GM13976 (cell line): ENCODE data around the gene OSTM1.

Experiments
- DNase-seq: peaks from one replicate; pipeline ENCODE4 v3.0.0; 2012; ENCODE audit warnings: low spot score
- in situ Hi-C: fragments of 300-500 bp; cut with MboI; formaldehyde crosslinking; loops from one replicate; pipeline ENCODE4 v1.12.0; 2022; ENCODE audit warnings: low sequenced_read_pairs, mixed read lengths, inconsistent platforms; ENCODE audit not compliant: unreplicated experiment
- TF ChIP-seq, protein P1 (sequence below): IDR thresholded peaks from 2 replicates; pipeline ENCODE4 v1.5.1; 2012; ENCODE audit warnings: borderline replicate concordance, mild to moderate bottlenecking; ENCODE audit not compliant: insufficient read depth; ENCODE audit errors: extremely low read depth, missing control alignments, control extremely low read depth

The OSTM1 gene

DNA sequence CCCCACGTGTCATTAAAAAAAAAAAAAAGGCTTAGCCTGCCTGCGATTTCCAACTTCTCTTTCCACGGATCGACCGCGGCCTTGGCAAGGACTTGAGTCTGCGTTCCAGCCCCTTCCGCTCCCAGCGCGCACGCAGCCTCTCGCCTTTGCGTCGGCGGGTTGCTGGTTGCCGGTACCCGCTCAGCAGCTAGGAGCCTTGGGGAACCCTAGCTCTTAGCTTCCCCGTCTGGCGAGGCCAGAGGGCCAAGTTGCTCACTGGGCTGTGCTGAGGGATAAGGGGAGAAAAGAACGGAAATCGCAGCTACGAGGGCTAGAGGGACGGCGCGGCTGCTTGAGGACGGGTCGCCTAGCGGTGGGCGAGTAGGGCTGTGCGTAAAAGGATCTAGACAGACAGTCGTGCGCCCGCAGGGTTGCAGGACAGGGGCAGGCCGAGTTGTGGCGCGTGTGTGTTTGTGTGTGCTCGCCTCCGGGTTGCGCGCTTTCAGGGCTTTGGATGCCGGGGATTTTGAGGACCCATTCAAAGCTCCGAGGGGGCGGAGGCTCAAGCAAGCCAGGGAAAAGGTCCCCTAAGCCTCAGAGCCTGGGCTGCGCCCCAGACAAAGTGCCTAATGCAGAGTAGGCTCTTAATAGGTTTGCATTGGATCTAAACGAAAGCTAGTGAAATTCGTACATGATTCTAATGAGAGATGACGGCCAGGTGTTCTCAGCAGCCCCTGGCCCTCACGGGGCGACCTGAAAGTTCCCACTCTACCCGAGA lies 40.5 kb upstream of the OSTM1 start:
- in situ Hi-C loops = loop anchor here (25.0 kb wide), 1 partner anchor 372 kb away; no protein-coding TSS in a partner anchor
- peak; percentile 45 for DNase-seq
- TF ChIP-seq, protein P1, sequence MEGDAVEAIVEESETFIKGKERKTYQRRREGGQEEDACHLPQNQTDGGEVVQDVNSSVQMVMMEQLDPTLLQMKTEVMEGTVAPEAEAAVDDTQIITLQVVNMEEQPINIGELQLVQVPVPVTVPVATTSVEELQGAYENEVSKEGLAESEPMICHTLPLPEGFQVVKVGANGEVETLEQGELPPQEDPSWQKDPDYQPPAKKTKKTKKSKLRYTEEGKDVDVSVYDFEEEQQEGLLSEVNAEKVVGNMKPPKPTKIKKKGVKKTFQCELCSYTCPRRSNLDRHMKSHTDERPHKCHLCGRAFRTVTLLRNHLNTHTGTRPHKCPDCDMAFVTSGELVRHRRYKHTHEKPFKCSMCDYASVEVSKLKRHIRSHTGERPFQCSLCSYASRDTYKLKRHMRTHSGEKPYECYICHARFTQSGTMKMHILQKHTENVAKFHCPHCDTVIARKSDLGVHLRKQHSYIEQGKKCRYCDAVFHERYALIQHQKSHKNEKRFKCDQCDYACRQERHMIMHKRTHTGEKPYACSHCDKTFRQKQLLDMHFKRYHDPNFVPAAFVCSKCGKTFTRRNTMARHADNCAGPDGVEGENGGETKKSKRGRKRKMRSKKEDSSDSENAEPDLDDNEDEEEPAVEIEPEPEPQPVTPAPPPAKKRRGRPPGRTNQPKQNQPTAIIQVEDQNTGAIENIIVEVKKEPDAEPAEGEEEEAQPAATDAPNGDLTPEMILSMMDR = no peak

DNA sequence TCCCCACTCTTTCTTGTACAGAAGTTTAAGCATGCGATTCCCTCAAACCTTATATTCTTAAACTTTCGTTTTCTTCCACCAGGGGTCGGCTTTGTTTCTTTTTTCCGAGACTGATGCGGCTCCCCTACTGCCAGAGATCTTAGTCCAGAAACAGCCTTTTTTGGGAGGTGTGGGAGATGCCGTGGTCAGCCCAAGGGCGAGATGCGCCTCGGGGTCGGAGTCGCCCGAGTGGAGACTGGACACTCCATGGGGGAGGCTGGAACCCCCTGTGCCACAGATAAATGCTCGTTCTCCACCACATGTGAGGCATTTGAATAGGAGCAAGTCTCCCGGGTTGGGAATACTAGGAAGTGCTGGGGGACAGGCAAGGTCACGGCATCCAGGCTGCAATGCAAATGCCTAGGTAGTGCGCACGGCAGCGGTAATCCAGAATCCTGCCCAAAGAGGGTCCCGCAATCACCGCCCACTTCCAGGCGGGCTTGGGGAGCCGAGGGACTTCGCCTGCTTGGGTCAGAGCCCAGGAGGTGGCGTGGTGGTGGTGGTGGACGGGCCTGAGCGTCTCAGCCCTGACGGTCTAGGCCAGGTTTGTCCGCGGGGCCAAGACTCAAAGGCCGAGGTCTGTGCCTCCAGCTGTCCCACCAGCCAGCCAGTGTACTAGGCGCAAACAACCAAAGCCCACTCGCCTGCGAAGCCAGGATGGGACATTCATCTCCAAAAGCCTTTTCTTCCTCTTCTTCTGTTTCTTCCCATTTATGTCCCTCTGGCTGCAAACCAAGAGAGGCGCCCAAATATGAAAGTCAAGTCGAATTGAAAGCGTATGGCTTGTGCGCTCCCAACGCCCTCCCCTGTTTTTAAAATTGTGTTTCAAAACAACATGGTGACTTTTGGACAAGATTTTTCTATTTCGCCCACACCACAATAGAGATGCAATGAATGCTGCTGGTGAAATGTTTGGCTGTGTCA lies 39.3 kb upstream of the OSTM1 start:
- TF ChIP-seq, protein P1 = peak; percentile 8
- in situ Hi-C loops = loop anchor here (25.0 kb wide), 1 partner anchor 373 kb away; no protein-coding TSS in a partner anchor
- peak; percentile 62 for DNase-seq

DNA sequence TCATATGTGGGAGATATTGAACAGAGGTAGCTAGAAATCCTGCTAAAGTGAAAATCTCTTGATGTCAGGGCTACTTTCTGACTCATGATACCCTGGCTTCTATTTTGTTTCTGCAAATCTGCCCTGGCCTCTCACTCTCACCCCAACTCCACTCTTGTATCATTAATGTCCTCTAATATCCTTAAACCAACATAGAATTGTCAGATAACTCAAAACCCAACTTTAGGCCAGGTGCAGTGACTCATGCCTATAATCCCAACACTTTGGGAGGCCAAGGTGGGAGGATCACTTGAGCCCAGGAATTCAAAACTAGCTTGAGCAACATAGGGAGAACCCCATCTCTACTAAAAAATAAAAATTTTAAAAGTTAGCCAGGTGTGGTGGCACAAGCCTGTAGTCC lies 33.8 kb upstream of the OSTM1 start:
- TF ChIP-seq, protein P1 = no peak
- no peak for DNase-seq
- in situ Hi-C loops = loop anchor here (25.0 kb wide), 1 partner anchor 379 kb away; no protein-coding TSS in a partner anchor

DNA sequence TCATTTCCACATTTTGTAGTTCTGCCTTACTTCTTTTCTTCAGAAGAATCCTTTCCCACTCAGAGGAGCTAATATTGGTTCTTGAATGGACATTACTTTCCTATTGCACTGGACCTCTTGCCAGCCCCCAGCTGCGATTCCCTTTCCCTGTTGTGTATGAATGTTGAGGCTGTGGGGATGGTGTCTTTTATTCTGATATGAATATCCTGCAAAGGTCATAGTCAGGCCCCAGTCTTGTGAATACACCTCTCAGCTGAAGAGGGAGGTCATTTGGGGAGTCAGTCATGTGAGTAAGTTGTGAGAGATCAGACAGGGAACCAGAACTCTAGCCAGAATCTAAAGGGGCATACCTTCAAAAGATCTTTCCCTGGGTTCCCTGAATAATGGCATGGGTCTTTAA lies 32.6 kb upstream of the OSTM1 start:
- TF ChIP-seq, protein P1 = no peak
- no peak for DNase-seq
- in situ Hi-C loops = loop anchor here (25.0 kb wide), 1 partner anchor 380 kb away; no protein-coding TSS in a partner anchor

DNA sequence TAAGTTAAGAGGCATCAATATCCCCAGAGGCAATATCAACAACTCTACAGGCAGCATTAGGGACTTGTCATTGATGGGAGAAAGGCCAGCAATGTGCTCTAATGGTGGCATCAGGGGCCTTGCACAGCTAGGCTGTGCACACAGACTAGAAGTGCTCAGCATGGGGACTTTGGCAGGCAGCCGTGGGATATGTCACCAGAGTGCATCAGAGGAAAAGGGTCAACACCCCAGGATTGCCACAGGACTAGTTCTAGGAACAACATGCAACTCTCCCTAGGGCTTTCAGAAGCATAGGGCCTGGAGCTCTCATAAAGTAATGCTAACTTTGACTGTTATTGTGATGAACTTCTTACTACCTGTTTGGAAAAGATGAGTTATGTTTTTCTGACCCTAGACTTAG lies 32.2 kb upstream of the OSTM1 start:
- in situ Hi-C loops = loop anchor here (25.0 kb wide), 1 partner anchor 381 kb away; no protein-coding TSS in a partner anchor
- TF ChIP-seq, protein P1 = no peak
- DNase-seq = no peak

DNA sequence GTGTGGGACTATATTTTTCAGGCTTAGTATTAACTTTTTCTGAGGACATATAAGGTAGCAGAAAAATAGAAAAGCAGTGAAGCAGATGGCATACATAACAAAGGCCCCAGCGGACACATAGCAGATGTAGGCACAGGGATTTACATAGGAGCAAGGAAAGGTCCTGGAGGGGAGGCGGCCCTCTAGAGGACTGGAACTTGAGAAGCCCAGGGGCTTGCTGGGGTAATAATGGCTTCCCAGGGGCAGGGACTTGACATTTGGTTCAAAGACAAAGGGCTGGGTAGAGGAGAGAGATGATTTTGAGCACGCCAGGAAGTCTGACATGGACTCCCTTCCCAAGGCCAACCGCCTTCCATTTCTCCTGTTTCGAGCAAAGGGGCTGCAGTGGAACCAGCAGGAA lies 31.7 kb upstream of the OSTM1 start:
- TF ChIP-seq, protein P1 = no peak
- DNase-seq = no peak
- in situ Hi-C loops = loop anchor here (25.0 kb wide), 1 partner anchor 381 kb away; no protein-coding TSS in a partner anchor
